Endothelial cell of umbilical vein (primary cell): Measurements from ENCODE around the gene OGG1. TPM values are rescaled to one million over a fixed set of nuclear protein-coding genes. Genes with fewer than 3 reads are reported as not detected.

ENCODE experiments used
- BruUV-seq: library from RNA; stranded (reverse); fragments of 400-500 nt; replicated peaks from 2 replicates; lab custom pipeline; 2021; lab: Mats Ljungman, UMichigan
- CTCF ChIA-PET: fragments of 300-600, 350-600 bp; sonication (Branson Sonifier 250); formaldehyde crosslinking; loops from one replicate; lab custom pipeline; 2021; ENCODE audit warnings: antibody characterized with exemption, inconsistent platforms; lab: Charles Lee
- POLR2A ChIA-PET: fragments of 300-600, 350-600 bp; sonication (Branson Sonifier 250); formaldehyde crosslinking; loops from one replicate; lab custom pipeline; 2021; ENCODE audit warnings: antibody characterized with exemption, inconsistent platforms; lab: Charles Lee
- DNase-seq: peaks from one replicate; pipeline ENCODE4 v3.0.0-alpha.2; 2011; ENCODE audit warnings: low read depth, low spot score
- FAIRE-seq: peaks from 2 replicates; lab custom pipeline; 2011; peaks lifted over from hg19 to GRCh38; lab: Jason Lieb, UNC
- H2AFZ ChIP-seq: 2 replicates; pipeline ENCODE4 v1.6.0; 2012; ENCODE audit warnings: low read depth, low read length, control low read depth, inconsistent platforms
- H3K27ac ChIP-seq: 2 replicates; pipeline ENCODE4 v1.5.1; 2011; ENCODE audit warnings: low read depth, mild to moderate bottlenecking, control low read depth, low read length, moderate library complexity; ENCODE audit not compliant: insufficient read depth
- H3K27me3 ChIP-seq, 2 experiments: 2 replicates each; pipeline versions ENCODE4 v1.6.0 to v1.6.1; 2011; ENCODE audit warnings: low read length in 2 of 2, mixed read lengths in 1 of 2; ENCODE audit not compliant: control insufficient read depth in 2 of 2, insufficient read depth in 2 of 2
- H3K36me3 ChIP-seq, 2 experiments: 2 replicates in 1 of 2; 3 replicates in 1 of 2; pipeline ENCODE4 v1.5.1; 2011; ENCODE audit warnings: low read length in 2 of 2, mild to moderate bottlenecking in 1 of 2, moderate library complexity in 1 of 2; ENCODE audit not compliant: control insufficient read depth in 2 of 2, insufficient read depth in 2 of 2; ENCODE audit errors: extremely low read depth in 1 of 2
- H3K4me1 ChIP-seq: 3 replicates; pipeline ENCODE4 v1.5.1; 2011; ENCODE audit warnings: mild to moderate bottlenecking, low read length; ENCODE audit not compliant: control insufficient read depth, insufficient read depth; ENCODE audit errors: extremely low read depth
- H3K4me2 ChIP-seq: 2 replicates; pipeline ENCODE4 v1.6.1; 2011; ENCODE audit warnings: low read length, control low read depth, mixed read lengths; ENCODE audit not compliant: insufficient read depth
- H3K4me3 ChIP-seq, 3 experiments: fragments of 200-600 bp in 1 of 3; sonication (generic), shearing (Covaris generic) in 1 of 3; replicated peaks in 1 of 3; 2 replicates each; pipeline ENCODE4 v1.5.1; 2011 to 2016; ENCODE audit warnings: control low read depth in 3 of 3, low read length in 3 of 3, mild to moderate bottlenecking in 2 of 3, inconsistent platforms in 1 of 3, low read depth in 1 of 3, moderate library complexity in 1 of 3; ENCODE audit not compliant: insufficient read depth in 1 of 3
- H3K79me2 ChIP-seq: 2 replicates; pipeline ENCODE4 v1.6.0; 2012; ENCODE audit warnings: low read length, inconsistent platforms; ENCODE audit not compliant: control insufficient read depth, insufficient read depth
- H3K9ac ChIP-seq: replicated peaks from 2 replicates; pipeline ENCODE3; 2011; ENCODE audit warnings: low read length, control low read depth; ENCODE audit not compliant: insufficient read depth; ENCODE audit errors: extremely low read depth
- H3K9me1 ChIP-seq: replicated peaks from 3 replicates; pipeline ENCODE4 v1.6.0; 2011; ENCODE audit warnings: mild to moderate bottlenecking, low read length; ENCODE audit not compliant: control insufficient read depth, insufficient read depth; ENCODE audit errors: extremely low read depth
- H3K9me3 ChIP-seq: replicated peaks from 2 replicates; pipeline ENCODE4 v1.5.1; 2012; ENCODE audit warnings: low read length, inconsistent platforms; ENCODE audit not compliant: control insufficient read depth, insufficient read depth
- H4K20me1 ChIP-seq: replicated peaks from 2 replicates; pipeline ENCODE3; 2011; ENCODE audit warnings: mild to moderate bottlenecking, low read length; ENCODE audit not compliant: control insufficient read depth, insufficient read depth; ENCODE audit errors: extremely low read depth
- EZH2 ChIP-seq: IDR thresholded peaks from 2 replicates; pipeline ENCODE4 v1.6.1; 2012; ENCODE audit warnings: borderline replicate concordance, low read depth, mild to moderate bottlenecking, moderate library complexity, low read length, inconsistent platforms; ENCODE audit not compliant: severe bottlenecking
- FOS ChIP-seq: IDR thresholded peaks from 2 replicates; pipeline ENCODE4 v1.6.1; 2011; ENCODE audit warnings: mild to moderate bottlenecking, low read length, moderate library complexity, borderline replicate concordance; ENCODE audit not compliant: insufficient read depth
- GATA2 ChIP-seq: IDR thresholded peaks from 2 replicates; pipeline ENCODE4 v1.7.0; 2011; ENCODE audit warnings: low read depth, mild to moderate bottlenecking, moderate library complexity, mixed read lengths, low read length; ENCODE audit not compliant: insufficient read length, insufficient read depth
- JUN ChIP-seq: IDR thresholded peaks from 2 replicates; pipeline ENCODE4 v1.6.1; 2011; ENCODE audit warnings: borderline replicate concordance, low read depth; ENCODE audit not compliant: insufficient read length, insufficient read depth
- MYC ChIP-seq: IDR thresholded peaks from one replicate; pipeline ENCODE4 v1.6.1; 2011; ENCODE audit warnings: mild to moderate bottlenecking, low read depth, low read length
- POLR2A ChIP-seq: IDR thresholded peaks from 2 replicates; pipeline ENCODE4 v1.6.1; 2012; ENCODE audit warnings: low read depth, mild to moderate bottlenecking, control low read depth, low read length
- POLR2AphosphoS5 ChIP-seq: IDR thresholded peaks from 2 replicates; pipeline ENCODE4 v1.6.1; 2012; ENCODE audit warnings: low read depth, mild to moderate bottlenecking, control low read depth, low read length, moderate library complexity; ENCODE audit not compliant: insufficient read depth
- dilution Hi-C: fragments of 300-500 bp; cut with MboI; formaldehyde crosslinking; loops from one replicate; pipeline ENCODE4 v1.15.0; 2019; ENCODE audit warnings: low sequenced_read_pairs; ENCODE audit not compliant: extremely low pct_ligation_motif_present
- intact Hi-C: fragments of 100-400 bp; cut with micrococcal nuclease; formaldehyde crosslinking; loops from one replicate; pipeline ENCODE4 v1.10.0; 2022
- polyA plus RNA-seq, 4 experiments: library from polyadenylated mRNA; depleted of rRNA in 3 of 4; stranded (reverse) in 3 of 4; unstranded in 1 of 4; fragments of >200 nt; gene quantifications; 2 replicates each; pipeline versions ENCODE4 v1.2.1 to v1.2.3, GENCODE V29; 2011 to 2012; ENCODE audit warnings: missing spikeins in 1 of 4
- total RNA-seq: library from RNA; stranded (reverse); gene quantifications from 2 replicates; pipeline ENCODE4 v1.2.3, GENCODE V29; 2021
- TF ChIP-seq, protein P1 (sequence below), 2 donors: IDR thresholded peaks; 1 replicate in 1 of 2; 2 replicates in 1 of 2; pipeline ENCODE4 v1.5.1; 2011; ENCODE audit warnings: low read length in 2 of 2, mild to moderate bottlenecking in 2 of 2, moderate library complexity in 2 of 2, control low read depth in 1 of 2, inconsistent platforms in 1 of 2, low read depth in 1 of 2; ENCODE audit not compliant: insufficient read depth in 1 of 2; ENCODE audit errors: extremely low read depth in 1 of 2
- TF ChIP-seq, protein P2 (sequence below): IDR thresholded peaks from 2 replicates; pipeline ENCODE4 v1.6.1; 2011; ENCODE audit not compliant: insufficient read depth, insufficient read length

OGG1 gene
- total and polyA plus RNA-seq, 2 donors (not counting 3 experiments of a cell fraction or from before 2014, with no cell fraction given): 24.1 to 32.1 TPM

DNA sequence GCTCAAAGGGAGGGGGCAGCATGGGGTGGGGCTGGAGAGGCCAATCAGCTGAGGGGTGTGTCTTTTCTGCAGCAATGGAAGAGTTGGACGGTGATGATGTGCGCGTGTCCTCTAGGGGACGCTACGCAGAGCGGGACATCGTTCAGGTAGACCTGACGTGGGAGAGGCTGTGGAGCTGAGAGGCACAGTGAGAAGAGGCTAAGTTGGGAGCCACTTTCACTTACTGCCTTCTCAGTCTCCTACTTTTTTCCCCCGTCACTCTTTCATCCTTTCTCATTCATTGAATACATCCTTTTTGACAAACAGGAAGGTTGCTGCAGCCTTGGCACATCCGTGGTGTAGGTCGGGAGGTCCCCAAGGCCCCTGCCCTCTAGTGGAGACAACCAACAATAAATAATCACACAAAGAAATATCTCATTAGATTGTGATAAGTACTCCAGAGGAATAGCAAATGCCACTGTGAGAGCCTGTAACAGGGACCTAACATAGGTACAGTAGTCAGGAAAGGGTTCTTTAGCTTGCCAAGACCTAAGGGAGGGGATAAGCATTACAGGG, 22.6 kb upstream of the OGG1 start:
- Histone ChIP-seq H3K27me3 (peaks cover 0 to 2% of the 10 kb centered on the region in 2 experiments), H3K4me3 (no peak overlapping the region), H3K4me2 (no peak overlapping the region), H3K4me1 (peaks cover 5% of the 10 kb centered on the region), H3K9ac (no peak overlapping the region), H3K79me2 (peaks cover 5% of the 10 kb centered on the region), H3K36me3 (no peaks in the 10 kb centered on the region), H3K27ac (no peak overlapping the region), H3K9me3 (no peaks in the 10 kb centered on the region), H3K9me1 (no peaks in the 10 kb centered on the region), H4K20me1 (no peaks in the 10 kb centered on the region), H2AFZ (no peak overlapping the region)
- dilution Hi-C loops (no loop called here), intact Hi-C loops (loop anchor here (5.0 kb wide), 1 partner anchor 375 kb away; no protein-coding TSS in a partner anchor)
- ChIA-PET CTCF (interaction anchor here (0.7 to 2.8 kb wide), 5 partner anchors 12 to 374 kb away, joined by 3 to 15 read pairs (median 3); partner anchors contain the start of gene OGG1), POLR2A (no interaction called here)
- BruUV-seq: no TSS peak
- DNase-seq (no peak), FAIRE-seq (no peak)
- no peak for TF ChIP-seq JUN
- TF ChIP-seq, protein P1, sequence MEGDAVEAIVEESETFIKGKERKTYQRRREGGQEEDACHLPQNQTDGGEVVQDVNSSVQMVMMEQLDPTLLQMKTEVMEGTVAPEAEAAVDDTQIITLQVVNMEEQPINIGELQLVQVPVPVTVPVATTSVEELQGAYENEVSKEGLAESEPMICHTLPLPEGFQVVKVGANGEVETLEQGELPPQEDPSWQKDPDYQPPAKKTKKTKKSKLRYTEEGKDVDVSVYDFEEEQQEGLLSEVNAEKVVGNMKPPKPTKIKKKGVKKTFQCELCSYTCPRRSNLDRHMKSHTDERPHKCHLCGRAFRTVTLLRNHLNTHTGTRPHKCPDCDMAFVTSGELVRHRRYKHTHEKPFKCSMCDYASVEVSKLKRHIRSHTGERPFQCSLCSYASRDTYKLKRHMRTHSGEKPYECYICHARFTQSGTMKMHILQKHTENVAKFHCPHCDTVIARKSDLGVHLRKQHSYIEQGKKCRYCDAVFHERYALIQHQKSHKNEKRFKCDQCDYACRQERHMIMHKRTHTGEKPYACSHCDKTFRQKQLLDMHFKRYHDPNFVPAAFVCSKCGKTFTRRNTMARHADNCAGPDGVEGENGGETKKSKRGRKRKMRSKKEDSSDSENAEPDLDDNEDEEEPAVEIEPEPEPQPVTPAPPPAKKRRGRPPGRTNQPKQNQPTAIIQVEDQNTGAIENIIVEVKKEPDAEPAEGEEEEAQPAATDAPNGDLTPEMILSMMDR (IDR thresholded peaks at IDR 0.05; ENCODE audit: extremely low read depth in 1 of 2, insufficient read depth in 1 of 2, low read depth in 1 of 2, low read length in 2 of 2): peak in 1 of 2 donors; percentile 22

DNA sequence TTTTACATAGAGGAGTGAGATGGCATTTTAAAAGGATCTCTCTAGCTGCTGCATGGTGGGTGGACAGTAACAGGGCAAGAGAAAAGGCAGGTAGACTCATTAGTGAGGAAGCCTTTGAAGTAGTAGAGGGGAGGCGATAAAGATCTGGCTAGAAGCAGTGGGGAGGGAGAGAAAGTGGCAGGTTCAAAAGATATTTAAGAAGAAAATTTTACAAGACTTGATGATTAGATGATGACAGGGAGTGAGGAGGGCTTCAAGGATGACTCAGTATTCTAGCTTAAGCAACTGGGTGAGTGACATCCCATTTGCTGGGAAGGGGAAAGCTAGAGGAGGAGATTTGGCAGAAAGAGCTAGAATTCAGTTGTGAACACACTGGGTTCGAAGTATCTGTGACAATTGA, 22.0 kb upstream of the OGG1 start:
- Histone ChIP-seq H3K79me2 (peaks cover 11% of the 10 kb centered on the region), H3K9me3 (no peaks in the 10 kb centered on the region), H3K36me3 (no peaks in the 10 kb centered on the region), H2AFZ (no peak overlapping the region), H3K9ac (no peak overlapping the region), H3K4me1 (peaks cover 9% of the 10 kb centered on the region), H3K27ac (no peak overlapping the region), H4K20me1 (no peaks in the 10 kb centered on the region), H3K4me2 (no peak overlapping the region), H3K9me1 (no peaks in the 10 kb centered on the region), H3K4me3 (no peak overlapping the region), H3K27me3 (peaks cover 0 to 2% of the 10 kb centered on the region in 2 experiments)
- FAIRE-seq (no peak), DNase-seq (no peak)
- no TSS peak for BruUV-seq
- POLR2A ChIA-PET: no interaction called here
- CTCF ChIA-PET: interaction anchor here (0.7 to 2.8 kb wide), 5 partner anchors 12 to 375 kb away, joined by 3 to 15 read pairs (median 3); partner anchors contain the start of gene OGG1
- dilution Hi-C loops (no loop called here), intact Hi-C loops (loop anchor here (5.0 kb wide), 1 partner anchor 375 kb away; no protein-coding TSS in a partner anchor)
- TF ChIP-seq GATA2: no peak
- TF ChIP-seq, protein P1 (IDR thresholded peaks at IDR 0.05; ENCODE audit: extremely low read depth in 1 of 2, insufficient read depth in 1 of 2, low read depth in 1 of 2, low read length in 2 of 2): no peak
- no peak for TF ChIP-seq MYC
- no peak for TF ChIP-seq JUN
- TF ChIP-seq FOS: no peak
- TF ChIP-seq EZH2: no peak
- no peak for TF ChIP-seq POLR2AphosphoS5
- TF ChIP-seq, protein P2, sequence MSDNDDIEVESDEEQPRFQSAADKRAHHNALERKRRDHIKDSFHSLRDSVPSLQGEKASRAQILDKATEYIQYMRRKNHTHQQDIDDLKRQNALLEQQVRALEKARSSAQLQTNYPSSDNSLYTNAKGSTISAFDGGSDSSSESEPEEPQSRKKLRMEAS: no peak
- TF ChIP-seq POLR2A: no peak
